ENCODE data around the gene VEPH1. TPM values are rescaled to one million over a fixed set of nuclear protein-coding genes. Genes with fewer than 3 reads are reported as not detected.

Gene VEPH1
- total RNA-seq, 1 donor from 2014 or later: 3.7 TPM

DNA sequence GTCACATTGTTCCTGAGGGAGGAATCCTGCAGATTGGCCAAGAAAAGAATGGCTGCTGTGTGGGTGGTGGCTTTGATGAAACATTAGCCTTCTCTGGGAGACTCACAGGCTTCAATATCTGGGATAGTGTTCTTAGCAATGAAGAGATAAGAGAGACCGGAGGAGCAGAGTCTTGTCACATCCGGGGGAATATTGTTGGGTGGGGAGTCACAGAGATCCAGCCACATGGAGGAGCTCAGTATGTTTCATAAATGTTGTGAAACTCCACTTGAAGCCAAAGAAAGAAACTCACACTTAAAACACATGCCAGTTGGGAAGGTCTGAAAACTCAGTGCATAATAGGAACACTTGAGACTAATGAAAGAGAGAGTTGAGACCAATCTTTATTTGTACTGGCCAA, 60.5 kb downstream of the VEPH1 start:
- no peak for DNase-seq (ENCODE audit: low read depth)
- no peak overlapping the region for H3K4me3 ChIP-seq (ENCODE audit: low read depth, low read length)
- no peak for TF ChIP-seq CTCF (conservative IDR thresholded peaks at IDR 0.05; ENCODE audit: low read depth, low read length)

DNA sequence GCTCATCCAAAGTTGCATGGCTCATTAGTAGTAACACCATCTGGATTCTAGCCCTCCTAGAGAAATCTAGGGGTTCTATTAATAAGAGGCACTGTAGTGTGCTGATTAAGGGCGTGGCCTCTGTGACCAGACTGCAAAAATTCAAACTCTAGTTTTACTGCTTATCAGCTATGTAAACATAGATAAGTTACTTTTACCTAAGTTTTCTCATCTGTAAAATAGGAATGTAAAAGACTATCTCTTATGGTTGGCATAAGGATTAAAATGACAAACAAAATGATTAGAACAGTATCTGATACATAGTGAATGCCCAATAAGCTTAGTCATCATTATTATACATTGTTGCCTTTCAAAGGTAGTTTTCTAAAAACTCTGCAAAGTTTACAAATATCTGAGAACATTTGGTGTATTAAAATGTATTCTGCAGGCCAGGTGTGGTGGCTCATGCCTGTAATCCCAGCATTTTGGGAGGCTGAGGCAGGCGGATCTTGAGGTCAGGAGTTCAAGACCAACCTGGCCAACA, 62.1 kb downstream of the VEPH1 start:
- TF ChIP-seq CTCF (conservative IDR thresholded peaks at IDR 0.05; ENCODE audit: low read depth, low read length): no peak
- DNase-seq (ENCODE audit: low read depth): no peak
- H3K4me3 ChIP-seq (ENCODE audit: low read depth, low read length): no peak overlapping the region

DNA sequence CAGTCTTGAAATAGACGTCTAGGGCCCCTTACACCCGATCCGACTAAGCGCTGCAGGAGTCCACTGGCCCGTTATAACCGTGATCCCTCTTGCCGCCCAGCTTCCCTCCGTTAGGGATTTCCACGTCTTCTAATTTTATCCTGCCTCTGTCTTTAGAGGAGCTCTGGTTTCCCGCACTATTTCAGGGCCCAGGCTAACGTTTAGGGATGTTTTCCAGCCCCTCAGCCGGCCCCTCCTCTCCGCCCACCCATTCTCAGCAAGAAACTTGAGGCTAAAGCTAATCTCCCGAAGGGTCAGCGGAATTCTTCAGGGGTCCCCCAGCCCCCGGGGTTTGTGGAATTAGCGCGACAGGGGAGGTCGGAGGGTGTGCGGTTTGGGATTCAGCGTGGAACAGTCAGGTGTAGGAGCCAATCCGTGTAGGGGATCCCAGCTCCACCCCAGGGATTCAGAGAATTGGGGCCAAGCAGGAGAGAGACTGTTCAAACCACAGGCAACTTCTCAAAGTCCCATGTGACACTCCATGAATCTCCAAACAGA, 65.0 kb downstream of the VEPH1 start:
- H3K4me3 ChIP-seq (ENCODE audit: low read depth, low read length): peak overlapping the region; percentile 54
- no peak for DNase-seq (ENCODE audit: low read depth)
- no peak for TF ChIP-seq CTCF (conservative IDR thresholded peaks at IDR 0.05; ENCODE audit: low read depth, low read length)

GRCh38 chr3:157436583-157437291, 66.5 kb downstream of the VEPH1 start, which contains the start of gene PTX3:
Gene PTX3 (plus strand): TSS chr3:157436850. CDS start chr3:157436934, 84 bp downstream.
- peak; percentile 52 for DNase-seq (ENCODE audit: low read depth)
- TF ChIP-seq CTCF (conservative IDR thresholded peaks at IDR 0.05; ENCODE audit: low read depth, low read length): no peak
- peak within 1 kb of the TSS; percentile 54 for H3K4me3 ChIP-seq (ENCODE audit: low read depth, low read length)

DNA sequence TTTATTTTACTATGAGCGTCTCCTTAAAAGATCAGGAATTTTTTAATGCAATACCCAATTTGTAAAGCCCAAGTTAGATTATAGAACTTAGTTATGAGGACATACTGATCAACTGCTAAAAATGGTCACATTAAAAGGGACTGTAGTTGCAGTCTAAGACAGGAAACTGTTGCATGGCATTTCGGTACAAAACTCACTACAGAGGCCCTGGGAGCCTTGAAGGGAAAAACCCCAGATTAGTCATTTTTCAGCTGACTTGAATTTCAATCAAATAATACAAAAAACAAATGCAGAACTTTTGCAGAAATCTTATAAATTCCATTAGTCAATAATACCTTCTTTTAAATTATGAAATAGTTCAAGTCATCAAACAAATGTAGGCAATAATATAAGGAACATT, 73.5 kb downstream of the VEPH1 start:
- no peak overlapping the region for H3K4me3 ChIP-seq (ENCODE audit: low read depth, low read length)
- TF ChIP-seq CTCF (conservative IDR thresholded peaks at IDR 0.05; ENCODE audit: low read depth, low read length): no peak
- no peak for DNase-seq (ENCODE audit: low read depth)

- H3K4me3 ChIP-seq (ENCODE audit: low read depth, low read length): no peak overlapping the region
- TF ChIP-seq CTCF (conservative IDR thresholded peaks at IDR 0.05; ENCODE audit: low read depth, low read length): no peak
- no peak for DNase-seq (ENCODE audit: low read depth)
Observed at GRCh38 chr3:157428853-157429252, 74.4 kb downstream of the VEPH1 start.
